Common myeloid progenitor, CD34-positive (primary cell): ENCODE data around the gene C2orf49.
"Not testable (repeated sequence)": the region's sequence is repeated elsewhere in the genome, so short reads cannot be mapped to it uniquely, and the experiment has no call there.

Experiments
- CTCF ChIA-PET: fragments of 350-600 bp; sonication (Branson Sonifier 250); formaldehyde crosslinking; loops from one replicate; lab custom pipeline; 2021; ENCODE audit warnings: antibody characterized with exemption; lab: Charles Lee
- POLR2A ChIA-PET: fragments of 350-600 bp; sonication (Branson Sonifier 250); formaldehyde crosslinking; loops from one replicate; lab custom pipeline; 2021; ENCODE audit warnings: antibody characterized with exemption; lab: Charles Lee
- DNase-seq, 3 donors: peaks; one replicate each; pipeline versions ENCODE4 v3.0.0 to v3.0.0-alpha.2; 2013
- H3K27ac ChIP-seq, 2 experiments: 1 replicate in 1 of 2; 2 replicates in 1 of 2; pipeline ENCODE4 v1.7.0; 2013; ENCODE audit warnings: inconsistent platforms in 2 of 2, low read length in 2 of 2, mild to moderate bottlenecking in 2 of 2, low read depth in 1 of 2, moderate library complexity in 1 of 2; ENCODE audit not compliant: severe bottlenecking in 2 of 2, insufficient read depth in 1 of 2, poor library complexity in 1 of 2
- H3K27me3 ChIP-seq, 5 experiments: replicated peaks in 2 of 5; 1 replicate in 3 of 5; 2 replicates in 2 of 5; pipeline versions ENCODE4 v1.6.1 to v1.7.0; 2013; ENCODE audit warnings: low read length in 4 of 5, mild to moderate bottlenecking in 2 of 5, moderate library complexity in 2 of 5, inconsistent platforms in 1 of 5; ENCODE audit not compliant: insufficient read depth in 5 of 5, control insufficient read depth in 4 of 5
- H3K36me3 ChIP-seq, 4 experiments: 1 replicate in 2 of 4; 2 replicates in 2 of 4; pipeline versions ENCODE4 v1.6.1 to v1.7.0; 2013; ENCODE audit warnings: low read length in 3 of 4, control low read depth in 1 of 4, mild to moderate bottlenecking in 1 of 4; ENCODE audit not compliant: control insufficient read depth in 4 of 4, insufficient read depth in 4 of 4
- H3K4me1 ChIP-seq, 4 experiments: 1 replicate in 3 of 4; 2 replicates in 1 of 4; pipeline versions ENCODE4 v1.6.1 to v1.7.1; 2013; ENCODE audit warnings: low read length in 3 of 4, mild to moderate bottlenecking in 3 of 4, control low read depth in 1 of 4, inconsistent platforms in 1 of 4, moderate library complexity in 1 of 4; ENCODE audit not compliant: control insufficient read depth in 4 of 4, insufficient read depth in 4 of 4; ENCODE audit errors: control extremely low read depth in 1 of 4
- H3K4me3 ChIP-seq, 7 experiments: 1 replicate in 4 of 7; 2 replicates in 3 of 7; pipeline versions ENCODE4 v1.5.1 to v1.7.0; 2013; ENCODE audit warnings: mild to moderate bottlenecking in 7 of 7, low read length in 6 of 7, moderate library complexity in 6 of 7, inconsistent platforms in 2 of 7, low read depth in 2 of 7, control low read depth in 1 of 7; ENCODE audit not compliant: insufficient read depth in 4 of 7, control insufficient read depth in 1 of 7; ENCODE audit errors: extremely low read depth in 1 of 7
- H3K9me3 ChIP-seq, 5 experiments: 1 replicate in 4 of 5; 2 replicates in 1 of 5; pipeline versions ENCODE4 v1.6.1 to v1.7.1; 2013; ENCODE audit warnings: low read length in 4 of 5, mild to moderate bottlenecking in 2 of 5, inconsistent platforms in 1 of 5, low read depth in 1 of 5, moderate library complexity in 1 of 5; ENCODE audit not compliant: control insufficient read depth in 4 of 5, insufficient read depth in 2 of 5; ENCODE audit errors: control extremely low read depth in 1 of 5
- WGBS: methylation state at CpG from one replicate; pipeline ENCODE4 v1.1.5; 2013; ENCODE audit not compliant: insufficient coverage; 5-methylcytosine and 5-hydroxymethylcytosine counted together

Gene C2orf49

GRCh38 chr2:105324732-105325131, 12.6 kb upstream of the C2orf49 start:
- ChIA-PET POLR2A (interaction anchor here (0.6 to 1.0 kb wide), 2 partner anchors 11 to 14 kb away, joined by 3 to 4 read pairs; no protein-coding TSS in a partner anchor), CTCF (interaction anchor here (0.6 to 2.3 kb wide), 8 partner anchors 9 to 47 kb away, joined by 3 to 17 read pairs (median 5); partner anchors contain the start of gene C2orf49)
- peak overlapping the region; percentile 94 for H3K27ac ChIP-seq
- no peak for DNase-seq
- H3K36me3 ChIP-seq: peaks cover 0 to 27% (median 5%) of the 10 kb centered on the region in 4 experiments
- 14% methylated on average over 4 of the region's 4 CpGs for WGBS
- peaks cover 32 to 90% (median 75%) of the 10 kb centered on the region in 4 experiments for H3K4me1 ChIP-seq
- H3K4me3 ChIP-seq: peak overlapping the region in 4 of 7 experiments; percentile 5 to 57 (median 27)
- H3K9me3 ChIP-seq: no peaks in the 10 kb centered on the region
- no peaks in the 10 kb centered on the region for H3K27me3 ChIP-seq

GRCh38 chr2:105325389-105325963, 11.9 kb upstream of the C2orf49 start:
- H3K27ac ChIP-seq: peak overlapping the region; percentile 94
- H3K4me3 ChIP-seq: peak overlapping the region in 4 of 7 experiments; percentile 32 to 57 (median 36)
- POLR2A ChIA-PET: interaction anchor here (0.7 kb wide), 1 partner anchor 30 kb away, joined by 3 read pairs; no protein-coding TSS in a partner anchor
- CTCF ChIA-PET: interaction anchor here (1.3 to 2.3 kb wide), 4 partner anchors 10 to 26 kb away, joined by 3 to 17 read pairs (median 8); partner anchors contain the start of gene C2orf49
- no peaks in the 10 kb centered on the region for H3K27me3 ChIP-seq
- DNase-seq: peak; percentile 94 to 99 (median 98)
- H3K36me3 ChIP-seq: peaks cover 0 to 27% (median 5%) of the 10 kb centered on the region in 4 experiments
- H3K9me3 ChIP-seq: no peaks in the 10 kb centered on the region
- WGBS: 0% methylated on average over 3 of the region's 3 CpGs
- peaks cover 33 to 89% (median 80%) of the 10 kb centered on the region in 4 experiments for H3K4me1 ChIP-seq

DNA sequence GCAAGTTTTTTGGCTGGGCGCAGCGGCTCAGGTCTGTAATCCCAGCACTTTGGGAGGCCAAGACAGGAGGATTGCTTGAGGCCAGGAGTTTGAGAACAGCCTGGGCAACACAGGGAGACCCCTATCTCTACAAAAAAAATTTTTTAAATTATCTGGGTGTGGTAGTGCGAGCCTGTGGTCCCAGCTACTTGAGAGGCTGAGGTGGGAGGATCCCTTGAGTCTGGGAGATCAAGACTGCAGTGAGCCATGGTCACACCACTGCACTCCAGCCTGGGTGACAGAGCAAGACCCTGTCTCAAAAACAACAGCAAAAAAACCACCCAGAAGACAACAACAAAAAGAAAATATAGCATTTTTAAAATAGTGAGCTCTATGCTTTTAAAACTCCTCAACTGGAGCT, 10.1 kb upstream of the C2orf49 start:
- DNase-seq, H3K27me3 ChIP-seq, H3K9me3 ChIP-seq, POLR2A ChIA-PET: not testable (repeated sequence)
- peaks cover 33 to 83% (median 81%) of the 10 kb centered on the region in 4 experiments for H3K4me1 ChIP-seq
- H3K36me3 ChIP-seq: peaks cover 0 to 20% (median 5%) of the 10 kb centered on the region in 4 experiments
- H3K27ac ChIP-seq: peak overlapping the region; percentile 86 to 94
- WGBS: 92% methylated on average over 2 of the region's 3 CpGs
- CTCF ChIA-PET: interaction anchor here (0.8 to 4.4 kb wide), 6 partner anchors 9 to 32 kb away, joined by 3 to 29 read pairs (median 10); partner anchors contain the start of gene C2orf49
- H3K4me3 ChIP-seq: peak overlapping the region in 5 of 7 experiments; percentile 75 to 85 (median 76)

GRCh38 chr2:105327690-105328089, 9.7 kb upstream of the C2orf49 start:
- Histone ChIP-seq H3K27me3 (no peaks in the 10 kb centered on the region), H3K4me3 (peak overlapping the region in 5 of 7 experiments; percentile 75 to 85 (median 76)), H3K36me3 (peaks cover 0 to 15% (median 5%) of the 10 kb centered on the region in 4 experiments), H3K9me3 (no peaks in the 10 kb centered on the region), H3K4me1 (peaks cover 31 to 79% (median 77%) of the 10 kb centered on the region in 4 experiments), H3K27ac (peak overlapping the region; percentile 86 to 94)
- no peak for DNase-seq
- ChIA-PET CTCF (interaction anchor here (1.1 to 4.4 kb wide), 6 partner anchors 11 to 40 kb away, joined by 3 to 29 read pairs (median 10); partner anchors contain the start of gene C2orf49), POLR2A (interaction anchor here (1.7 kb wide), 1 partner anchor 10 kb away, joined by 4 read pairs; the partner anchor contains the start of gene C2orf49)
- 80% methylated on average over 1 of the region's 2 CpGs for WGBS

DNA sequence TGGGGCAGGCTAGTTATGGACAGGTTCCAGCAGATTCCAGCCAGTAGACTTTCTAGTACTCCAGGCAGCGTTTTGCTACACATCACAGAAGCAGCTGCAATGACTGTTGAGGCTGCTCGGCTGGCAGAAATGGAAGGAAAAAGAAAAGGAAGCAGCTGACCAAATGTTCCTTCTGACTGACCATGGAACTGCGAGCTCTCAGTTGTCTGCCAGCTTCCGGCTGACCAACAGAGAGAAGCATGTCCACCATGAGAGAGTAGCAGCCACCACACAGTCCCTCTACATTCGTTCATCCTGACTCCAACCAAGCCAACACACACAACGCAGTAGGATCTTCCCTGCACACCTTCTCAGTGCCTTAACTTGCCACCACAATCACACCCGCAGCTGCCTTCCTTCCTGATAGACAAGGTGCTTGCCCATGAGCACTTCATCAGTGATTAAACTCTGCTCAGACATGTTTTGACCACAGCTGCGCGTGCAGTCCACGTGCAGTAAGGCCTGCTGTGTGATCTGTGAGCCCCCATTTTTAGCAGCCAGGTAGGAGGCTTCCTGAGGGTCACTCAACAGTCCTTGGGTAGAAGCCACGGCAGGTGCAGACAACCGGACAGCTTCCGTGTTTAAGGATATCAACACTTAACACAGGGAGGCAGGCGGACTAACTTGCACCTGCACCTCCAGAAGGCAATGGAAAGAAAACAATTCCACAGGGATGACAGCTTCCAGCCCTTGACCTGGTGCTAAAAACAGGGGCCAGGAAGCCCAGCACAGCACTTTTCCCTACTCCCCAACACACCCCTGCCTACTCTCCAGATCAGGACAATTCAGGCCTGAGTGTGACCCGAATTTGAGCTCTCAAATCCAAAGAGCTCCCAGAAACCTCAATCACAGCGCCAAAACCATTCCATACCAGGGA, 8.8 kb upstream of the C2orf49 start:
- Histone ChIP-seq H3K36me3 (peaks cover 0 to 7% (median 1%) of the 10 kb centered on the region in 4 experiments), H3K27me3 (no peaks in the 10 kb centered on the region), H3K4me3 (peak overlapping the region; percentile 37 to 85 (median 76)), H3K27ac (peak overlapping the region; percentile 86 to 94), H3K4me1 (peaks cover 24 to 71% (median 68%) of the 10 kb centered on the region in 4 experiments), H3K9me3 (no peaks in the 10 kb centered on the region)
- DNase-seq: peak in 2 of 3 donors; percentile 81 to 87
- 0% methylated on average over 13 of the region's 16 CpGs for WGBS
- CTCF ChIA-PET: interaction anchor here (0.8 to 4.4 kb wide), 8 partner anchors 10 to 41 kb away, joined by 3 to 29 read pairs (median 10); partner anchors contain the start of gene C2orf49
- POLR2A ChIA-PET: interaction anchor here (0.6 to 1.7 kb wide), 4 partner anchors 8 to 19 kb away, joined by 3 to 4 read pairs (median 4); partner anchors contain the start of gene C2orf49

DNA sequence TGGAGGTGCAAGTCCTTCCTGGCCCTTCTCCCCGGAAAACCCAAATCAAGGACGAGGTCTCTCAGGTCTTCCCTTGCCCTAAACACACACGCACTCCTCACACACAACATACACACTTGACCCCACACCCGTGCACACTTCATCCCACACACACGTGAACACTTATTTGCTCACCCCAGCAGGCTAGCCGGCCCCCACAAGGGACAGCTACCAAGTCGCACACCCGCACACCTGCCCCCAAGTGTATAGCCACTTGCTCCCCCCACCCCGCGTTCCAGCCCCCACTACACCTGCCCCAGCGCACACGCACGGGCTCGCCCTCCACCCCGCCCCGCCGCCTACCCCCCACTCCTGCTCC, 8.2 kb upstream of the C2orf49 start:
- peak overlapping the region; percentile 37 to 85 (median 76) for H3K4me3 ChIP-seq
- H3K36me3 ChIP-seq: peaks cover 0 to 6% (median 1%) of the 10 kb centered on the region in 4 experiments
- H3K27ac ChIP-seq: peak overlapping the region; percentile 86 to 94
- peaks cover 19 to 64% (median 62%) of the 10 kb centered on the region in 4 experiments for H3K4me1 ChIP-seq
- WGBS: 0% methylated on average over 5 of the region's 17 CpGs
- CTCF ChIA-PET: interaction anchor here (0.8 to 4.4 kb wide), 7 partner anchors 10 to 41 kb away, joined by 3 to 29 read pairs (median 10); partner anchors contain the start of gene C2orf49
- DNase-seq: peak in 1 of 3 donors; percentile 52
- no peaks in the 10 kb centered on the region for H3K27me3 ChIP-seq
- POLR2A ChIA-PET: interaction anchor here (1.1 to 1.7 kb wide), 3 partner anchors 9 to 20 kb away, joined by 3 to 4 read pairs (median 3); partner anchors contain the start of gene C2orf49
- H3K9me3 ChIP-seq: no peaks in the 10 kb centered on the region
